Stimulated activated naive CD8-positive, alpha-beta T cell treated with anti-CD3 and anti-CD28 coated beads, Interleukin-15, amount 100 ng/mL, for 72 hours (primary cell): ENCODE data around the gene VSIG10.
"Not testable (repeated sequence)": the region's sequence is repeated elsewhere in the genome, so short reads cannot be mapped to it uniquely, and the experiment has no call there.

ENCODE experiments used
- ATAC-seq: fragments of 150-1000 bp; cut with Tn5 transposase; 2 replicates; pipeline ENCODE4 v1.10.0; 2021; ENCODE audit warnings: mild to moderate bottlenecking, moderate library complexity
- DNase-seq, 2 donors: peaks; one replicate each; pipeline ENCODE4 v3.0.0; 2021 to 2022
- H3K27ac Mint-ChIP-seq, 2 donors: one replicate each; pipeline ENCODE4 v1.8.0; 2022; ENCODE audit warnings: mild to moderate bottlenecking in 2 of 2, mixed read lengths in 2 of 2, moderate library complexity in 2 of 2
- H3K27me3 Mint-ChIP-seq: one replicate; pipeline ENCODE4 v1.8.0; 2022; ENCODE audit warnings: mixed read lengths
- H3K4me1 Mint-ChIP-seq: one replicate; pipeline ENCODE4 v1.8.0; 2022; ENCODE audit warnings: mild to moderate bottlenecking, mixed read lengths
- H3K4me3 Mint-ChIP-seq, 2 donors: one replicate each; pipeline ENCODE4 v1.8.0; 2022; ENCODE audit warnings: mild to moderate bottlenecking in 2 of 2, mixed read lengths in 2 of 2, moderate library complexity in 1 of 2
- H3K9me3 Mint-ChIP-seq, 2 donors: one replicate each; pipeline ENCODE4 v1.8.0; 2022; ENCODE audit warnings: mixed read lengths in 2 of 2

Gene VSIG10

GRCh38 chr12:118081521-118081920 is 22.3 kb downstream of the VSIG10 start:
- not testable (repeated sequence) for H3K4me3 Mint-ChIP-seq, DNase-seq, H3K27me3 Mint-ChIP-seq, H3K9me3 Mint-ChIP-seq, H3K27ac Mint-ChIP-seq, H3K4me1 Mint-ChIP-seq, ATAC-seq

- Mint-ChIP-seq H3K9me3 (no peaks in the 10 kb centered on the region), H3K27me3 (peaks cover 6% of the 10 kb centered on the region), H3K4me1 (no peaks in the 10 kb centered on the region), H3K27ac (no peak overlapping the region), H3K4me3 (no peak overlapping the region)
- DNase-seq, result no peak
- ATAC-seq, result no peak
Observed at GRCh38 chr12:118073768-118074167, 30.0 kb downstream of the VSIG10 start.

DNA sequence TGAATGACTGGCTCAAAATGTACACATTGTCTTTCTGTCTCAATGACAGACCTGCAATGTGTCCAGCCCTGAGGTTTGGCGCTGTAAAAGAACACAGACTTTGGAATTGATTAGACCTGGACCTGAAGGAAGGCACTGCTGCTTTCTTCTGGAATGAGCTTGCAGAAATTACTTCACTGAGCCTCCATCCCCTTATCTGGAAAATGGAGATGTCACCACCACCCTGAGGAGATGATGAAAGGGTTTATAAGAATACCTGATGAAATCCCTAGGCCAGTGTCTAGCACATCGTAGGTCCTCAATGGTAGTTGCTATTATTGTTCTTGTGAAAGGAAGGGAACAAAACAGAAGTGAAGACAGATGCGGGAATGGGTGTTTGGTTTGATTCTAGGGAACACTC is 33.2 kb downstream of the VSIG10 start:
- Mint-ChIP-seq H3K9me3 (no peaks in the 10 kb centered on the region), H3K4me1 (peaks cover 3% of the 10 kb centered on the region), H3K27me3 (peaks cover 26% of the 10 kb centered on the region), H3K27ac (no peak overlapping the region), H3K4me3 (no peak overlapping the region)
- no peak for ATAC-seq
- DNase-seq, result no peak

GRCh38 chr12:118068445-118068844 is 35.4 kb downstream of the VSIG10 start:
- no peak for DNase-seq
- no peak for ATAC-seq
- no peak overlapping the region for H3K4me3 Mint-ChIP-seq

DNA sequence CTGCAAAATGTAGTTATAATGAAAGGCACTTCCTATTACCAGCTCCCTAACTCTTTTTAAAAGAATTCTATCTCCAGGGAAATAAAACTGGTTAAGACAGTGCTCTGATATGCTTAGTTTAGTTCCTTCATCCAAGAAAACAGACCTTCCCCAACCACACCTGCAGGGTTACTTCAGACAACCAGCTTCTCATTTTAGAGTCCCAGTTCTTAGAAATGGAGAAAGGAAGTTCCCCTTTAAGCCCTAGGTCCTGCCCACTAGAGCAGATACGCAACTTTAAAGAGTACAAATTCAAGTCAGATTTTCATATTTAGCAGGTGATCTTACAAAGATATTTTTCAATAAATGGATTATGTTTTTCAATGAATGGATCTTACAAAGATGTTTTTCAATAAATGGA is 38.4 kb downstream of the VSIG10 start:
- Mint-ChIP-seq H3K4me1 (peaks cover 35% of the 10 kb centered on the region), H3K27me3 (peaks cover 26% of the 10 kb centered on the region), H3K27ac (peak overlapping the region in 1 of 2 donors; percentile 79), H3K9me3 (no peaks in the 10 kb centered on the region), H3K4me3 (peak overlapping the region; percentile 59 to 73)
- ATAC-seq (no peak), DNase-seq (no peak)

More at GRCh38 chr12:118068445-118068844, 35.4 kb downstream of the VSIG10 start:
- no peak overlapping the region for H3K27ac Mint-ChIP-seq
- no peaks in the 10 kb centered on the region for H3K9me3 Mint-ChIP-seq
- H3K4me1 Mint-ChIP-seq, result peaks cover 26% of the 10 kb centered on the region
- peaks cover 26% of the 10 kb centered on the region for H3K27me3 Mint-ChIP-seq

GRCh38 chr12:118064608-118065007 is 39.2 kb downstream of the VSIG10 start:
- H3K4me3 Mint-ChIP-seq, result peak overlapping the region; percentile 73 to 95
- ATAC-seq (peak; percentile 68), DNase-seq (peak in 1 of 2 donors; percentile 36)
- no peaks in the 10 kb centered on the region for H3K9me3 Mint-ChIP-seq
- H3K27ac Mint-ChIP-seq, result peak overlapping the region in 1 of 2 donors; percentile 76
- peaks cover 26% of the 10 kb centered on the region for H3K27me3 Mint-ChIP-seq
- H3K4me1 Mint-ChIP-seq, result peaks cover 43% of the 10 kb centered on the region

DNA sequence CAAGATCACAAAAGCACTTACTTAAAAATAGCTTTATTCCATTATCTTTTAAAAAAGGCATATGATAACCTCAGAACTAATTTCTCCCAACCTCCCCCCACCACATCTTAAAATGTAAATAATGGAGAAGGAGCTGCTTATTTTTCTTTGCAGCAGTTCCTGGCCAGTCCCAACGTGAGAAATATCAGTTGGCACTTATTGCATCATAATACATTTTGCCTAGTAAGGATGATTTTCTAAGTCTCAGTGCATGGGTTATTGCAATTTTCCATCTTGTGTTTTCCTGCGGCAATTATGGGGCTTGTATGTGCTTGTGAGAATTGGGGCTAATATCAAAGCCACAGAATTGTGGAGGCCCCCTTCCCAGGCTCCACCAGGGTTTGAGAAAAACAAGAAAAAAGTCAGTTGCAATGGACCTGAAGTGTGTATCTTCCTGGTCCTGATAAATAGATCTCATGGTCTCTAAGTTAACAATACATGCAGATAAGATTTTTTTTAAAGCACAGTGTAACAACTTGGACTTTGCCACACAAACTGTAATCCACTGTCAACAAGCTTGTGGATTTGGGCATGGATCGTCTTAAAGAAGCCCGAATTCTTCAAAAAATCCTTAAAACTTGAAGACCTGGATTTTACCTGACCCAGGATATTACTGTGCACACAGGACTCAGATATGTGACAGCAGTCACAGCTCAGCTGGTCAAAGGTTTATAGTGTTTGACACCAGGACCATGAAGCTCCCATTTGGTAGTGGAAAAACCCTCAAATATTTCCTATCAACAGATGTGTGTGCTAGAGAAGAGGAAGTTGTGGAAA is 40.0 kb downstream of the VSIG10 start:
- ATAC-seq, result no peak
- Mint-ChIP-seq H3K27me3 (peaks cover 20% of the 10 kb centered on the region), H3K4me1 (peaks cover 51% of the 10 kb centered on the region), H3K9me3 (no peaks in the 10 kb centered on the region), H3K4me3 (peak overlapping the region; percentile 73 to 95), H3K27ac (peak overlapping the region; percentile 76 to 78)
- DNase-seq, result no peak

GRCh38 chr12:118061873-118062843 is 41.7 kb downstream of the VSIG10 start:
- DNase-seq (peak in 1 of 2 donors; percentile 19), ATAC-seq (no peak)
- no peaks in the 10 kb centered on the region for H3K9me3 Mint-ChIP-seq
- peaks cover 10% of the 10 kb centered on the region for H3K27me3 Mint-ChIP-seq
- peaks cover 56% of the 10 kb centered on the region for H3K4me1 Mint-ChIP-seq
- peak overlapping the region; percentile 98 for H3K27ac Mint-ChIP-seq
- H3K4me3 Mint-ChIP-seq, result peak overlapping the region; percentile 88 to 95

DNA sequence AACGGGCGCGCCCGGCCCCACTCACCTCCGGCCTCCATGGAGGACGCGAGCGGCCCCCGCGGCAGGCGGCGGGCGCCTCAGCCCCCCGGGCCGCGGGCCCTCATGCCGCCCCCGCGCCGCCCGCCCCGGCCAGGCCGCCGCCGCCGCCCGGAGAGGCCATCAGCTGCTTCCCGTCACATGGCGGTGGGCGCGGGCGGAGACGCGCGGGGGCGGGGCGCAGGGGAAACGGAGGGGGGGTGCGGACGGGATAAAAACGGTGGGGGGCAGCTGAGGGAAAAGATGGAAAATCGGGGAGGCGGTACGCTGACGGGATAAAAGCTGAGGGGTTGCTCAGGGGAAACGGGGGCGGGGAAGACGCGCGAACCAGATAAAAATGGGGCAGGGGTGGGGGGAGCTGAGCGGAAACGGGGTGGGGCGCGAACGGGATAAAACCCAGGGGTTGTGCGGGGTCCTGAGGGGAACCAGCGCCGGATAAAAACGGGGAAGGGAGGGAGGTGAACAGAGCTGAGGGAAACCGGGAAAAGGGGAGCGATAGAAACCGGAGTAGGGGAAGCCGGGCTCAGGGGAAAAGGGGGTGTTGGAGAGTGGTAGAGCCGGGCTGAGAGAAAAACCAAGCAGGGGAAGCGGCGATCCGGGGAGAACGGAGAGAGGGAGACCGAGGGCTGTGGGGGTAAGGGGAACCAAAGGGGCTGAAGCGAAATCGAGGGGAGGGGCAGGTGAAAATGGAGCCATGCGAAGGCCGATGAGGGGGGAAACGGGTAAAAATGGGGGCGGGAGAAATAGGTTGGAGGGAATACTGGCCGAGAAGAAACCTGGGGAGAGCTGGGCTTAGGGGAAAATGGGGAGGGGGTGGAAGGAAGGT is 42.6 kb downstream of the VSIG10 start, which contains the start of gene WSB2:
Gene WSB2 (minus strand): TSS at position 169 of the 862 bp plus-strand sequence. CDS start 131 bp downstream, at position 38.
- Mint-ChIP-seq H3K4me1 (peaks cover 57% of the 10 kb centered on the region), H3K9me3 (no peaks in the 10 kb centered on the region), H3K27me3 (peaks cover 1% of the 10 kb centered on the region), H3K27ac (peak within 1 kb of the TSS; percentile 98), H3K4me3 (peak within 1 kb of the TSS; percentile 88 to 95)
- DNase-seq, result peak; percentile 41 to 52
- ATAC-seq, result peak; percentile 36

DNA sequence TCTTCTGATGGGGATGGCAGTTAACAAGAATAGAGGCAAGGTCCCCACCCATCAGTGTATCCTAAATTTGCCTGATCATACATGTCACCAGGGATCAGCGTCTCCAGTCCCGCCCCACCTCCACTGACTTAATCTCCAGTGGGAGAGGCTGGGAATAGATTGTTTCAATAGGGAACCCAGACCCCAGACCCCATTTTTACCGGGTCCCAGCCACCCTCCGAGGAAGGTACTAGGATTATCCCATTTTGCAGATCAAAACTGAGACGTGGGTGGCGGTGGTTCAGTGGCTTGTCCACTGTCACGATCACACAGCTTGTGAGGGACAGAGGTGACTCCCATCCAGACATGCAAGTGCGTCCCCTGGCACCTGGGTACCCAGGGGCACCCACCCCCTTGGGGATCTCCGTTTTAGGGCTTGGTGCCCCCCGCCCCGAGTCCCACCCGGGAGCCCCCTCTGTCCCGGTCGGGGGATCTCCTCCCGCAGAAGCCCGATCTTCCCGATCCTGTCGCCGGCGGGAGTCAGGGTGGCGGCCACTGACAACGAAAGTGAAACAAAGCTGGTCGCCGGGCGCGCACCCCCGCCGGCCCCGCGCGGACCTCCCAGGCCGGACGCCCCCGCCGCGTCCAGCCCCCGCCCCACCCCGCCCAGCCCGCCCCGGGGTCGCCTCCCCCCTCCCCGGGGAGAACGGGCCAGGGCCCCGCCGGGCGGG is 43.4 kb downstream of the VSIG10 start:
- no peaks in the 10 kb centered on the region for H3K9me3 Mint-ChIP-seq
- ATAC-seq, result peak; percentile 60
- H3K27me3 Mint-ChIP-seq, result no peaks in the 10 kb centered on the region
- peak; percentile 21 to 36 for DNase-seq
- peak overlapping the region; percentile 91 to 94 for H3K27ac Mint-ChIP-seq
- peak overlapping the region; percentile 77 to 80 for H3K4me3 Mint-ChIP-seq
- peaks cover 59% of the 10 kb centered on the region for H3K4me1 Mint-ChIP-seq

DNA sequence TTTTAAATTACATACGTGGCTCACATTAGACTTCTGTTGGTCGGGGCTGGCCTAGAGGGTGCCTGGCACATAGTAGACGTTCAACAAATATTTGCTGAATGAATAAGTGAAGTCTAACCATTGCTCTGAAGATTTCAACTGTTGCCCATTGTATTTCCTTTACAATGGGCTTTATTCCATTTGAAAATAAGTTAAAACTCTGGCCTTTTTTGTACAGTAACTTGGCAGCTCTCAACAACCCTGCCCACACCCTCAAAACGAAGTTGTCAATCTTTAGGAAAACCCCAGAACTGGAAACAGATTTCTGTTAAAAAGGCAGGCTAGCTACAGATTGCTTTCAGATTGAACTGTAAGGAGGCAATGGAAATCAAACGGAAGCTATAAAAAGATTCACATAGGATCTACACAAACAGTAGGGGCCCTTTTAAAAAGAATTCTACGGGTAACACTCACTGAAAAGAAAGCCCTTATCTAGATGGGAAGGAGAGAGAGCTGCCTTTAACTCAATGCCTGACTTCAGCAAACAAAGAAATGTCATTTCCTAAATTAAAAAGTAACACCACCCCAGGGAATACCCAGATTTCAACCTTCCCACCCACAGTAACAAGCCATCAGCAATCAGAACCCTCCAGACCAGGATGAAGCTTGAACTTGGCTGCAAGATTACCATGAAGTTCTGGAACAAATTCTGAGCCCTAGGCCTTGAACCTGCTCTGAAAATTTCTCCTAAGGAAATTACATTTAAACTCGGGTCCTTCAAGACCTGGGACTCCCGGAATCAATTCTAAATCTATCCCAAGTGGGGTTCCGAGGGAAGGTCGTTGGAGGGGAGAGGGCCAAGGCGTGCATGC is 44.2 kb downstream of the VSIG10 start:
- DNase-seq, result no peak
- H3K27ac Mint-ChIP-seq, result peak overlapping the region; percentile 91 to 94
- no peaks in the 10 kb centered on the region for H3K9me3 Mint-ChIP-seq
- H3K27me3 Mint-ChIP-seq, result no peaks in the 10 kb centered on the region
- peaks cover 50% of the 10 kb centered on the region for H3K4me1 Mint-ChIP-seq
- ATAC-seq, result no peak
- peak overlapping the region; percentile 77 to 80 for H3K4me3 Mint-ChIP-seq

- H3K9me3 Mint-ChIP-seq, result no peaks in the 10 kb centered on the region
- peak overlapping the region in 1 of 2 donors; percentile 77 for H3K4me3 Mint-ChIP-seq
- DNase-seq, result no peak
- H3K4me1 Mint-ChIP-seq, result peaks cover 43% of the 10 kb centered on the region
- H3K27me3 Mint-ChIP-seq, result no peaks in the 10 kb centered on the region
- H3K27ac Mint-ChIP-seq, result no peak overlapping the region
- no peak for ATAC-seq
Observed at GRCh38 chr12:118058881-118059280, 44.9 kb downstream of the VSIG10 start.

DNA sequence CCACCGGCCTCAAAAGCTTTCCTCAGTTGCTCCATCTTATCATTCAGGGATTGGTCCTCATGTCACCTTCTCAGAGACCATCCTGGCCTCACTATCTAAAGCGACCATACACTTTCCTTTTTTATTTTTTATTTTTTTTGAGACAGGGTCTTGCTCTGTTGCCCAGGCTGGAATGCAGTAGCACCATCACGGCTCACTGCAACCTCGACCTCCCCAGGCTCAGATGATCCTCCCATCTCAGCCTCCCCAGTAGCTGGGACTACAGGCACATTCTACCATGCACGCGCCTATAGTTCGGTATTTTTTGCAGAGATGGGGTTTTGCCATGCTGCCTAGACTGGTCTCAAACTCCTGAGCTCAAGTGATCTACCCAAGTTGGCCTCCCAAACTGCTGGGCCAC is 45.6 kb downstream of the VSIG10 start:
- no peak overlapping the region for H3K27ac Mint-ChIP-seq
- no peaks in the 10 kb centered on the region for H3K27me3 Mint-ChIP-seq
- no peaks in the 10 kb centered on the region for H3K9me3 Mint-ChIP-seq
- no peak overlapping the region for H3K4me3 Mint-ChIP-seq
- no peak for ATAC-seq
- no peak for DNase-seq
- peaks cover 40% of the 10 kb centered on the region for H3K4me1 Mint-ChIP-seq
